Thyroid gland (tissue), 4 donors: Measurements from ENCODE around the gene MYO1G. TPM values are rescaled to one million over a fixed set of nuclear protein-coding genes. Genes with fewer than 3 reads are reported as not detected.

ENCODE experiments used
- DNase-seq, 2 donors: peaks; one replicate each; pipeline ENCODE4 v3.0.0-alpha.2; 2019
- H3K27ac ChIP-seq, 3 donors: fragments of 200-600 bp; sonication (generic); 1 replicate in 2 of 3; 2 replicates in 1 of 3; pipeline ENCODE4 v1.5.1; 2016 to 2019; ENCODE audit warnings: mild to moderate bottlenecking in 1 of 3, moderate library complexity in 1 of 3
- H3K27me3 ChIP-seq: fragments of 200-600 bp; sonication (generic); one replicate; pipeline ENCODE4 v1.5.1; 2019
- H3K36me3 ChIP-seq, 2 donors: fragments of 200-600 bp; sonication (generic); one replicate each; pipeline ENCODE4 v1.5.1; 2016 to 2019
- H3K4me1 ChIP-seq, 2 donors: fragments of 200-600 bp; sonication (generic); one replicate each; pipeline ENCODE4 v1.5.1; 2017 to 2019
- H3K4me3 ChIP-seq, 3 donors: fragments of 200-600 bp; sonication (generic); replicated peaks in 1 of 3; 1 replicate in 2 of 3; 2 replicates in 1 of 3; pipeline ENCODE4 v1.5.1; 2016; ENCODE audit warnings: mild to moderate bottlenecking in 1 of 3
- H3K9me3 ChIP-seq: fragments of 200-600 bp; sonication (generic); one replicate; pipeline ENCODE4 v1.5.1; 2017
- POLR2A ChIP-seq, 2 donors: fragments of 450-650 bp; IDR thresholded peaks; one replicate each; pipeline ENCODE4 v1.6.1; 2017; ENCODE audit warnings: antibody characterized with exemption in 2 of 2, mild to moderate bottlenecking in 2 of 2, moderate library complexity in 1 of 2
- WGBS, 2 donors: methylation state at CpG; one replicate each; pipeline ENCODE4 v1.1.5; 2017; 5-methylcytosine and 5-hydroxymethylcytosine counted together
- intact Hi-C: fragments of 100-400 bp; cut with DNase I; formaldehyde crosslinking; loops from one replicate; pipeline ENCODE4 v1.15.1; 2023
- total RNA-seq, 4 donors: library from RNA; depleted of rRNA; stranded (reverse); fragments of >200 nt; gene quantifications; one replicate each; pipeline ENCODE4 v1.2.3, GENCODE V29; 2016
- TF ChIP-seq, protein P1 (sequence below), 6 experiments: fragments of 200-600 bp in 3 of 6; fragments of 450-650 bp in 3 of 6; sonication (generic) in 3 of 6; IDR thresholded peaks; one replicate each; pipeline ENCODE4 v1.5.1; 2016 to 2019; ENCODE audit warnings: antibody characterized with exemption in 6 of 6, mild to moderate bottlenecking in 2 of 6, inconsistent platforms in 1 of 6, moderate library complexity in 1 of 6

MYO1G gene
- total RNA-seq, 4 donors from 2014 or later = 0.78 to 3.8 (median 2.0) TPM

GRCh38 chr7:45003789-45004188 lies 25.0 kb upstream of the MYO1G start:
- intact Hi-C loops = no loop called here
- DNase-seq = no peak
- WGBS, 2 donors = 96 to 97% methylated on average over 4 of the region's 4 CpGs
- H3K4me3 ChIP-seq = no peak overlapping the region
- TF ChIP-seq, protein P1, sequence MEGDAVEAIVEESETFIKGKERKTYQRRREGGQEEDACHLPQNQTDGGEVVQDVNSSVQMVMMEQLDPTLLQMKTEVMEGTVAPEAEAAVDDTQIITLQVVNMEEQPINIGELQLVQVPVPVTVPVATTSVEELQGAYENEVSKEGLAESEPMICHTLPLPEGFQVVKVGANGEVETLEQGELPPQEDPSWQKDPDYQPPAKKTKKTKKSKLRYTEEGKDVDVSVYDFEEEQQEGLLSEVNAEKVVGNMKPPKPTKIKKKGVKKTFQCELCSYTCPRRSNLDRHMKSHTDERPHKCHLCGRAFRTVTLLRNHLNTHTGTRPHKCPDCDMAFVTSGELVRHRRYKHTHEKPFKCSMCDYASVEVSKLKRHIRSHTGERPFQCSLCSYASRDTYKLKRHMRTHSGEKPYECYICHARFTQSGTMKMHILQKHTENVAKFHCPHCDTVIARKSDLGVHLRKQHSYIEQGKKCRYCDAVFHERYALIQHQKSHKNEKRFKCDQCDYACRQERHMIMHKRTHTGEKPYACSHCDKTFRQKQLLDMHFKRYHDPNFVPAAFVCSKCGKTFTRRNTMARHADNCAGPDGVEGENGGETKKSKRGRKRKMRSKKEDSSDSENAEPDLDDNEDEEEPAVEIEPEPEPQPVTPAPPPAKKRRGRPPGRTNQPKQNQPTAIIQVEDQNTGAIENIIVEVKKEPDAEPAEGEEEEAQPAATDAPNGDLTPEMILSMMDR (IDR thresholded peaks at IDR 0.05) = no peak
- TF ChIP-seq POLR2A (IDR thresholded peaks at IDR 0.05) = no peak
- H3K9me3 ChIP-seq = no peaks in the 10 kb centered on the region
- H3K27me3 ChIP-seq = no peaks in the 10 kb centered on the region
- H3K36me3 ChIP-seq = no peaks in the 10 kb centered on the region
- peaks cover 0 to 13% of the 10 kb centered on the region in 2 donors for H3K4me1 ChIP-seq
- no peak overlapping the region for H3K27ac ChIP-seq

- no peak for DNase-seq
- intact Hi-C loops = no loop called here
- no peak for TF ChIP-seq POLR2A (IDR thresholded peaks at IDR 0.05)
- TF ChIP-seq, protein P1 (IDR thresholded peaks at IDR 0.05) = no peak
- Histone ChIP-seq H3K4me1 (peaks cover 0 to 23% of the 10 kb centered on the region in 2 donors), H3K4me3 (no peak overlapping the region), H3K27me3 (no peaks in the 10 kb centered on the region), H3K27ac (no peak overlapping the region), H3K36me3 (no peaks in the 10 kb centered on the region), H3K9me3 (no peaks in the 10 kb centered on the region)
- WGBS, 2 donors = 58 to 62% methylated on average over 2 of the region's 2 CpGs
Observed at GRCh38 chr7:45001826-45002225, 23.0 kb upstream of the MYO1G start.

DNA sequence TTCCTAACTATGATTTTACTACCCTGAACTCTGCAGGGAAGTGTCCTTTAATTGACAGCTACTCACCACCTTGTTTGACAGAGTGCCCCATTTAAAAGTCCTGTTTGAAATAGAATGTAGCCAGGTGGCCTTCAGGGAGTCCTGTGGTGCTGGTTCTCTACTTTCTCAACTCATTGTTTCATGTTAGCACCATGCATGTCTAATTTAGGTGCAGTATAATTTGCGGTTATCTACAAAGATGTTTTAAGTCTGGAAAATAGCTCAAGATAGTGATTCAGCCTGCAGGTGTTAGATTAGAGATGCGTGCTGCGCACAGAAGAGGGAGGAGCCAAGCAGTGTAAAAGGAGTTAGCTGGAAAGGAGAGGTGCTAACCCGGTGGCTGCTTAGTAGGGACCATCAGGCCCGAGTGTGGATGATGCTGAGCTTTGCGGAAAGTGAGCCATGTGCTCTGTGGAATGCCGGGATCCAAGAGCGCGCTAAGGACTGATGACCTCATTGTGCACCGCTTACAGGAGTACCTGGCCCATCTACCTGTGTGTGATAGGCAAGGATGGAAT lies 22.4 kb upstream of the MYO1G start:
- TF ChIP-seq, protein P1 (IDR thresholded peaks at IDR 0.05) = no peak
- TF ChIP-seq POLR2A (IDR thresholded peaks at IDR 0.05) = no peak
- Histone ChIP-seq H3K27ac (peak overlapping the region in 1 of 3 donors; percentile 35), H3K36me3 (no peaks in the 10 kb centered on the region), H3K9me3 (no peaks in the 10 kb centered on the region), H3K27me3 (no peaks in the 10 kb centered on the region), H3K4me1 (peaks cover 3 to 29% of the 10 kb centered on the region in 2 donors), H3K4me3 (no peak overlapping the region)
- DNase-seq = peak; percentile 5 to 12
- 45 to 48% methylated on average over 10 of the region's 10 CpGs for WGBS, 2 donors
- intact Hi-C loops = no loop called here

- 1 to 5% methylated on average over 7 to 12 of the region's 77 CpGs for WGBS, 2 donors
- intact Hi-C loops = no loop called here
- DNase-seq = peak; percentile 48 to 54
Observed at GRCh38 chr7:45000093-45001032, 21.5 kb upstream of the MYO1G start, which contains the start of gene CCM2. Gene CCM2, plus strand, starts transcription at chr7:45000201. Its CDS starts 133 bp downstream, at chr7:45000334.

More at GRCh38 chr7:45000093-45001032, 21.5 kb upstream of the MYO1G start, which contains the start of gene CCM2:
- no peaks in the 10 kb centered on the region for H3K9me3 ChIP-seq
- no peaks in the 10 kb centered on the region for H3K36me3 ChIP-seq
- H3K27ac ChIP-seq = peak within 1 kb of the TSS; percentile 44 to 74 (median 59)
- H3K4me1 ChIP-seq = peaks cover 6 to 36% of the 10 kb centered on the region in 2 donors
- H3K27me3 ChIP-seq = no peaks in the 10 kb centered on the region
- TF ChIP-seq, protein P1 (IDR thresholded peaks at IDR 0.05) = no peak
- TF ChIP-seq POLR2A (IDR thresholded peaks at IDR 0.05) = peak in 1 of 2 donors; percentile 55
- peak within 1 kb of the TSS; percentile 48 to 75 (median 70) for H3K4me3 ChIP-seq
